HG02852 (cell line): Measurements from ENCODE around the gene FITM2.
"Not testable (repeated sequence)": the region's sequence is repeated elsewhere in the genome, so short reads cannot be mapped to it uniquely, and the experiment has no call there.

Experiments
- ATAC-seq: cut with Tn5 transposase; IDR thresholded peaks from one replicate; pipeline ENCODE4 v1.9.1; 2021; ENCODE audit warnings: mild to moderate bottlenecking, moderate library complexity; ENCODE audit not compliant: unreplicated experiment

Gene FITM2

GRCh38 chr20:44310664-44311639 is at the start of gene FITM2:
Gene FITM2, minus strand, starts transcription at chr20:44311202. Its CDS starts 54 bp downstream, at chr20:44311148.
- peak; percentile 88 for ATAC-seq

- no peak for ATAC-seq
These were observed 49.2 kb upstream of the FITM2 start for GRCh38 chr20:44360221-44360620.

- ATAC-seq = no peak
These were observed 47.8 kb upstream of the FITM2 start for GRCh38 chr20:44358776-44359175.

- no peak for ATAC-seq
These were observed 46.6 kb upstream of the FITM2 start for GRCh38 chr20:44357555-44358125.

- ATAC-seq = no peak
These were observed 46.0 kb upstream of the FITM2 start for GRCh38 chr20:44357020-44357419.

GRCh38 chr20:44356353-44356723 is 45.3 kb upstream of the FITM2 start:
- ATAC-seq = no peak

GRCh38 chr20:44355498-44356352 is 44.7 kb upstream of the FITM2 start, which contains the start of gene HNF4A:
Gene HNF4A, plus strand, starts transcription at chr20:44355699. Its CDS starts 106 bp downstream, at chr20:44355805.
- ATAC-seq = no peak

- no peak for ATAC-seq
These were observed 44.0 kb upstream of the FITM2 start for GRCh38 chr20:44354979-44355497.

GRCh38 chr20:44350567-44350966 is 39.6 kb upstream of the FITM2 start:
- ATAC-seq = no peak

- ATAC-seq = no peak
These were observed 38.3 kb upstream of the FITM2 start for GRCh38 chr20:44349349-44349748.

- no peak for ATAC-seq
These were observed 37.2 kb upstream of the FITM2 start for GRCh38 chr20:44348168-44348659.

- not testable (repeated sequence) for ATAC-seq
These were observed 34.9 kb upstream of the FITM2 start for GRCh38 chr20:44345941-44346340.

- ATAC-seq = no peak
These were observed 34.1 kb upstream of the FITM2 start for GRCh38 chr20:44345147-44345546.

- no peak for ATAC-seq
These were observed 33.7 kb upstream of the FITM2 start for GRCh38 chr20:44344723-44345122.

- no peak for ATAC-seq
These were observed 32.2 kb upstream of the FITM2 start for GRCh38 chr20:44343162-44343675.

GRCh38 chr20:44342248-44342647 is 31.2 kb upstream of the FITM2 start:
- ATAC-seq = no peak

- no peak for ATAC-seq
These were observed 25.9 kb upstream of the FITM2 start, which contains the start of gene R3HDML for GRCh38 chr20:44336725-44337380. Gene R3HDML, plus strand, starts transcription at chr20:44337043. Its CDS starts 115 bp downstream, at chr20:44337158.

- ATAC-seq = no peak
These were observed 25.1 kb upstream of the FITM2 start for GRCh38 chr20:44336086-44336485.

- no peak for ATAC-seq
These were observed 24.7 kb upstream of the FITM2 start for GRCh38 chr20:44335675-44336074.

GRCh38 chr20:44334709-44335108 is 23.7 kb upstream of the FITM2 start:
- no peak for ATAC-seq
